ENCODE data around the gene RPL13.

- no peak for TF ChIP-seq POLR2A (IDR thresholded peaks at IDR 0.05)
- no peak for TF ChIP-seq CTCF (IDR thresholded peaks at IDR 0.05)
Observed at GRCh38 chr16:89596061-89596689, 35.7 kb downstream of the RPL13 start.

All from uterus (tissue), 2 donors.